Measurements from ENCODE around the gene MED7. TPM values are rescaled to one million over a fixed set of nuclear protein-coding genes. Genes with fewer than 3 reads are reported as not detected.

MED7 gene
- total RNA-seq, 1 experiment from 2014 or later: 12.8 TPM

GRCh38 chr5:157115012-157115411, 27.7 kb downstream of the MED7 start:
- no peak for DNase-seq (ENCODE audit: low read depth)
- in situ Hi-C loops (cut with HindIII; ENCODE audit: low pct_unique_long_range_greater_than_20kb, low sequenced_read_pairs): no loop called here

- no peak for DNase-seq (ENCODE audit: low read depth)
- in situ Hi-C loops (cut with HindIII; ENCODE audit: low pct_unique_long_range_greater_than_20kb, low sequenced_read_pairs): no loop called here
Measured at GRCh38 chr5:157113002-157113401, 29.7 kb downstream of the MED7 start.

- in situ Hi-C loops (cut with HindIII; ENCODE audit: low pct_unique_long_range_greater_than_20kb, low sequenced_read_pairs): no loop called here
- DNase-seq (ENCODE audit: low read depth): no peak
Measured at GRCh38 chr5:157109744-157110143, 32.9 kb downstream of the MED7 start.

- in situ Hi-C loops (cut with HindIII; ENCODE audit: low pct_unique_long_range_greater_than_20kb, low sequenced_read_pairs): no loop called here
- no peak for DNase-seq (ENCODE audit: low read depth)
Measured at GRCh38 chr5:157108976-157109375, 33.7 kb downstream of the MED7 start, which contains the start of gene HAVCR2. Gene HAVCR2 (minus strand): TSS chr5:157109044. CDS start chr5:157108983, 61 bp downstream.

- in situ Hi-C loops (cut with HindIII; ENCODE audit: low pct_unique_long_range_greater_than_20kb, low sequenced_read_pairs): no loop called here
- DNase-seq (ENCODE audit: low read depth): no peak
Measured at GRCh38 chr5:157107508-157107907, 35.2 kb downstream of the MED7 start.

- in situ Hi-C loops (cut with HindIII; ENCODE audit: low pct_unique_long_range_greater_than_20kb, low sequenced_read_pairs): no loop called here
- DNase-seq (ENCODE audit: low read depth): no peak
Measured at GRCh38 chr5:157106630-157107461, 35.8 kb downstream of the MED7 start.

- DNase-seq (ENCODE audit: low read depth): peak; percentile 60
- in situ Hi-C loops (cut with HindIII; ENCODE audit: low pct_unique_long_range_greater_than_20kb, low sequenced_read_pairs): no loop called here
Measured at GRCh38 chr5:157100140-157100679, 42.5 kb downstream of the MED7 start.

GRCh38 chr5:157088342-157088990, 54.2 kb downstream of the MED7 start:
- in situ Hi-C loops (cut with HindIII; ENCODE audit: low pct_unique_long_range_greater_than_20kb, low sequenced_read_pairs): no loop called here
- no peak for DNase-seq (ENCODE audit: low read depth)

Other genes with a start within 250 kb of the MED7 start
- gene TIMD4, start 179.6 kb downstream of the MED7 start, total RNA-seq (2014; rRNA removed; shearing (Covaris generic); ENCODE audit: low replicate concordance): 0.87 and 3.5 TPM in 2 replicates
- gene HAVCR1, start 83.7 kb downstream of the MED7 start, total RNA-seq (2014; rRNA removed; shearing (Covaris generic); ENCODE audit: low replicate concordance): 54.8 and 62.9 TPM in 2 replicates
- gene HAVCR2, start 33.8 kb downstream of the MED7 start, total RNA-seq (2014; rRNA removed; shearing (Covaris generic); ENCODE audit: low replicate concordance): not detected in 2 replicates
- gene GARIN3, start 23.4 kb upstream of the MED7 start, total RNA-seq (2014; rRNA removed; shearing (Covaris generic); ENCODE audit: low replicate concordance): not detected in 2 replicates
- gene ITK, start 38.0 kb upstream of the MED7 start, total RNA-seq (2014; rRNA removed; shearing (Covaris generic); ENCODE audit: low replicate concordance): not detected in 2 replicates
- gene CYFIP2, start 123.3 kb upstream of the MED7 start, total RNA-seq (2014; rRNA removed; shearing (Covaris generic); ENCODE audit: low replicate concordance): 25.3 and 40.4 TPM in 2 replicates

All from Caki2 (cell line).